Endothelial cell of umbilical vein (primary cell): ENCODE measurements around the gene ACTA2. TPM values are rescaled to one million over a fixed set of nuclear protein-coding genes. Genes with fewer than 3 reads are reported as not detected.

ENCODE experiments used
- BruUV-seq: library from RNA; stranded (reverse); fragments of 400-500 nt; replicated peaks from 2 replicates; lab custom pipeline; 2021; lab: Mats Ljungman, UMichigan
- CTCF ChIA-PET: fragments of 300-600, 350-600 bp; sonication (Branson Sonifier 250); formaldehyde crosslinking; loops from one replicate; lab custom pipeline; 2021; ENCODE audit warnings: antibody characterized with exemption, inconsistent platforms; lab: Charles Lee
- POLR2A ChIA-PET: fragments of 300-600, 350-600 bp; sonication (Branson Sonifier 250); formaldehyde crosslinking; loops from one replicate; lab custom pipeline; 2021; ENCODE audit warnings: antibody characterized with exemption, inconsistent platforms; lab: Charles Lee
- DNase-seq: peaks from one replicate; pipeline ENCODE4 v3.0.0-alpha.2; 2011; ENCODE audit warnings: low read depth, low spot score
- FAIRE-seq: peaks from 2 replicates; lab custom pipeline; 2011; peaks lifted over from hg19 to GRCh38; lab: Jason Lieb, UNC
- H2AFZ ChIP-seq: 2 replicates; pipeline ENCODE4 v1.6.0; 2012; ENCODE audit warnings: low read depth, low read length, control low read depth, inconsistent platforms
- H3K27ac ChIP-seq: 2 replicates; pipeline ENCODE4 v1.5.1; 2011; ENCODE audit warnings: low read depth, mild to moderate bottlenecking, control low read depth, low read length, moderate library complexity; ENCODE audit not compliant: insufficient read depth
- H3K27me3 ChIP-seq, 2 experiments: 2 replicates each; pipeline versions ENCODE4 v1.6.0 to v1.6.1; 2011; ENCODE audit warnings: low read length in 2 of 2, mixed read lengths in 1 of 2; ENCODE audit not compliant: control insufficient read depth in 2 of 2, insufficient read depth in 2 of 2
- H3K36me3 ChIP-seq, 2 experiments: 2 replicates in 1 of 2; 3 replicates in 1 of 2; pipeline ENCODE4 v1.5.1; 2011; ENCODE audit warnings: low read length in 2 of 2, mild to moderate bottlenecking in 1 of 2, moderate library complexity in 1 of 2; ENCODE audit not compliant: control insufficient read depth in 2 of 2, insufficient read depth in 2 of 2; ENCODE audit errors: extremely low read depth in 1 of 2
- H3K4me1 ChIP-seq: 3 replicates; pipeline ENCODE4 v1.5.1; 2011; ENCODE audit warnings: mild to moderate bottlenecking, low read length; ENCODE audit not compliant: control insufficient read depth, insufficient read depth; ENCODE audit errors: extremely low read depth
- H3K4me2 ChIP-seq: 2 replicates; pipeline ENCODE4 v1.6.1; 2011; ENCODE audit warnings: low read length, control low read depth, mixed read lengths; ENCODE audit not compliant: insufficient read depth
- H3K4me3 ChIP-seq, 3 experiments: fragments of 200-600 bp in 1 of 3; sonication (generic), shearing (Covaris generic) in 1 of 3; replicated peaks in 1 of 3; 2 replicates each; pipeline ENCODE4 v1.5.1; 2011 to 2016; ENCODE audit warnings: control low read depth in 3 of 3, low read length in 3 of 3, mild to moderate bottlenecking in 2 of 3, inconsistent platforms in 1 of 3, low read depth in 1 of 3, moderate library complexity in 1 of 3; ENCODE audit not compliant: insufficient read depth in 1 of 3
- H3K79me2 ChIP-seq: 2 replicates; pipeline ENCODE4 v1.6.0; 2012; ENCODE audit warnings: low read length, inconsistent platforms; ENCODE audit not compliant: control insufficient read depth, insufficient read depth
- H3K9ac ChIP-seq: replicated peaks from 2 replicates; pipeline ENCODE3; 2011; ENCODE audit warnings: low read length, control low read depth; ENCODE audit not compliant: insufficient read depth; ENCODE audit errors: extremely low read depth
- H3K9me1 ChIP-seq: replicated peaks from 3 replicates; pipeline ENCODE4 v1.6.0; 2011; ENCODE audit warnings: mild to moderate bottlenecking, low read length; ENCODE audit not compliant: control insufficient read depth, insufficient read depth; ENCODE audit errors: extremely low read depth
- H3K9me3 ChIP-seq: replicated peaks from 2 replicates; pipeline ENCODE4 v1.5.1; 2012; ENCODE audit warnings: low read length, inconsistent platforms; ENCODE audit not compliant: control insufficient read depth, insufficient read depth
- H4K20me1 ChIP-seq: replicated peaks from 2 replicates; pipeline ENCODE3; 2011; ENCODE audit warnings: mild to moderate bottlenecking, low read length; ENCODE audit not compliant: control insufficient read depth, insufficient read depth; ENCODE audit errors: extremely low read depth
- EZH2 ChIP-seq: IDR thresholded peaks from 2 replicates; pipeline ENCODE4 v1.6.1; 2012; ENCODE audit warnings: borderline replicate concordance, low read depth, mild to moderate bottlenecking, moderate library complexity, low read length, inconsistent platforms; ENCODE audit not compliant: severe bottlenecking
- FOS ChIP-seq: IDR thresholded peaks from 2 replicates; pipeline ENCODE4 v1.6.1; 2011; ENCODE audit warnings: mild to moderate bottlenecking, low read length, moderate library complexity, borderline replicate concordance; ENCODE audit not compliant: insufficient read depth
- GATA2 ChIP-seq: IDR thresholded peaks from 2 replicates; pipeline ENCODE4 v1.7.0; 2011; ENCODE audit warnings: low read depth, mild to moderate bottlenecking, moderate library complexity, mixed read lengths, low read length; ENCODE audit not compliant: insufficient read length, insufficient read depth
- JUN ChIP-seq: IDR thresholded peaks from 2 replicates; pipeline ENCODE4 v1.6.1; 2011; ENCODE audit warnings: borderline replicate concordance, low read depth; ENCODE audit not compliant: insufficient read length, insufficient read depth
- MAX ChIP-seq: IDR thresholded peaks from 2 replicates; pipeline ENCODE4 v1.6.1; 2011; ENCODE audit not compliant: insufficient read depth, insufficient read length
- MYC ChIP-seq: IDR thresholded peaks from one replicate; pipeline ENCODE4 v1.6.1; 2011; ENCODE audit warnings: mild to moderate bottlenecking, low read depth, low read length
- POLR2AphosphoS5 ChIP-seq: IDR thresholded peaks from 2 replicates; pipeline ENCODE4 v1.6.1; 2012; ENCODE audit warnings: low read depth, mild to moderate bottlenecking, control low read depth, low read length, moderate library complexity; ENCODE audit not compliant: insufficient read depth
- dilution Hi-C: fragments of 300-500 bp; cut with MboI; formaldehyde crosslinking; loops from one replicate; pipeline ENCODE4 v1.15.0; 2019; ENCODE audit warnings: low sequenced_read_pairs; ENCODE audit not compliant: extremely low pct_ligation_motif_present
- intact Hi-C: fragments of 100-400 bp; cut with micrococcal nuclease; formaldehyde crosslinking; loops from one replicate; pipeline ENCODE4 v1.10.0; 2022
- polyA plus RNA-seq, 4 experiments: library from polyadenylated mRNA; depleted of rRNA in 3 of 4; stranded (reverse) in 3 of 4; unstranded in 1 of 4; fragments of >200 nt; gene quantifications; 2 replicates each; pipeline versions ENCODE4 v1.2.1 to v1.2.3, GENCODE V29; 2011 to 2012; ENCODE audit warnings: missing spikeins in 1 of 4
- total RNA-seq: library from RNA; stranded (reverse); gene quantifications from 2 replicates; pipeline ENCODE4 v1.2.3, GENCODE V29; 2021
- TF ChIP-seq, protein P1 (sequence below), 2 donors: IDR thresholded peaks; 1 replicate in 1 of 2; 2 replicates in 1 of 2; pipeline ENCODE4 v1.5.1; 2011; ENCODE audit warnings: low read length in 2 of 2, mild to moderate bottlenecking in 2 of 2, moderate library complexity in 2 of 2, control low read depth in 1 of 2, inconsistent platforms in 1 of 2, low read depth in 1 of 2; ENCODE audit not compliant: insufficient read depth in 1 of 2; ENCODE audit errors: extremely low read depth in 1 of 2

The ACTA2 gene
- total and polyA plus RNA-seq, 2 donors (not counting 3 experiments of a cell fraction or from before 2014, with no cell fraction given): 6.3 to 9.7 TPM

DNA sequence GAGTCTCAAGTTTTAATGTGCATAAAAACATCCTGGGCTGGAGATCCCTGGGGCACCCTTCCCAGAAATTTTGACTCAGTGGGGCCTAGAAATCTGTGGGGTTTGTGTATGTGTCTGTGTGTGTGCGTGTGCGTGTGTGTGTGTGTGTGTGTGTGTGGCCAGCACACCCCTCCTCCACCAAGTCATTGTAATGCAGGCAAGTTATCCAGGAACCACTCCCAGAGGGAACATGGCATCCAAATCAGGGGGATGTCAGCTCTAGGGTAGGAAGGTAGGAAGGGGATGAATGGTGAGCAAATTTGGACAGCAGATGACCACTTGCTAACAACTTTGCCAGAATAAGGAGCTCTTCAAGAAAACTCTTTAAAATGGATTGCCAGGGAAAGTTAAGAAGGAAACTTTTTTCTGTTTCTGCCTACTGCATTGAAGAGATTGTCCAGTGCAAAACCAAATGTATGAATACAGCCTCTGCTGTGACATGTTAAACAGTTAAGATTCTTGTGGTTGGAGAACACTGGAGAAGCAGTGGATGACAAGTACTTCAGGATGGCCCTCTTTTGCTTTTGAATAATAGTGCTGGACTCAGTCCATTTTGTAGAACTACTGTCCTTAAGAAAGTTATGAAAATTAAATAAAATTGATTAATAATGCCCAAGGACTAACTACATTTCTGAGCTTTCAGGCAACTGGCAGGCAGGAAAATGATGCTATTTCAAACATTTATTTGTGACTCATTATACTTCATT is 60.2 kb downstream of the ACTA2 start:
- no peaks in the 10 kb centered on the region for H3K79me2 ChIP-seq
- FAIRE-seq: no peak
- no peaks in the 10 kb centered on the region for H3K4me1 ChIP-seq
- BruUV-seq: no TSS peak
- ChIA-PET POLR2A (no interaction called here), CTCF (interaction anchor here (0.7 to 1.6 kb wide), 3 partner anchors 8 to 56 kb away, joined by 3 to 4 read pairs (median 3); no protein-coding TSS in a partner anchor)
- no peaks in the 10 kb centered on the region for H3K9me3 ChIP-seq
- H3K9me1 ChIP-seq: no peaks in the 10 kb centered on the region
- intact Hi-C loops: no loop called here
- H3K27me3 ChIP-seq: no peaks in the 10 kb centered on the region
- dilution Hi-C loops: no loop called here
- H3K4me3 ChIP-seq: no peak overlapping the region
- no peak overlapping the region for H2AFZ ChIP-seq
- H3K9ac ChIP-seq: no peak overlapping the region
- TF ChIP-seq MAX (no peak), JUN (no peak)
- no peak overlapping the region for H3K4me2 ChIP-seq
- H3K27ac ChIP-seq: no peak overlapping the region
- no peaks in the 10 kb centered on the region for H3K36me3 ChIP-seq
- DNase-seq: no peak
- no peaks in the 10 kb centered on the region for H4K20me1 ChIP-seq

GRCh38 chr10:88890681-88891381 is 61.7 kb downstream of the ACTA2 start:
- Histone ChIP-seq H3K27ac (no peak overlapping the region), H2AFZ (no peak overlapping the region), H3K4me1 (no peaks in the 10 kb centered on the region), H3K9me1 (no peaks in the 10 kb centered on the region), H3K27me3 (no peaks in the 10 kb centered on the region), H3K9ac (no peak overlapping the region), H4K20me1 (no peaks in the 10 kb centered on the region), H3K4me2 (no peak overlapping the region), H3K4me3 (no peak overlapping the region), H3K36me3 (no peaks in the 10 kb centered on the region), H3K9me3 (no peaks in the 10 kb centered on the region), H3K79me2 (no peaks in the 10 kb centered on the region)
- no TSS peak for BruUV-seq
- no peak for FAIRE-seq
- POLR2A ChIA-PET: no interaction called here
- TF ChIP-seq EZH2 (no peak), POLR2AphosphoS5 (no peak), GATA2 (no peak), FOS (no peak), JUN (no peak), MYC (no peak), MAX (no peak)
- TF ChIP-seq, protein P1, sequence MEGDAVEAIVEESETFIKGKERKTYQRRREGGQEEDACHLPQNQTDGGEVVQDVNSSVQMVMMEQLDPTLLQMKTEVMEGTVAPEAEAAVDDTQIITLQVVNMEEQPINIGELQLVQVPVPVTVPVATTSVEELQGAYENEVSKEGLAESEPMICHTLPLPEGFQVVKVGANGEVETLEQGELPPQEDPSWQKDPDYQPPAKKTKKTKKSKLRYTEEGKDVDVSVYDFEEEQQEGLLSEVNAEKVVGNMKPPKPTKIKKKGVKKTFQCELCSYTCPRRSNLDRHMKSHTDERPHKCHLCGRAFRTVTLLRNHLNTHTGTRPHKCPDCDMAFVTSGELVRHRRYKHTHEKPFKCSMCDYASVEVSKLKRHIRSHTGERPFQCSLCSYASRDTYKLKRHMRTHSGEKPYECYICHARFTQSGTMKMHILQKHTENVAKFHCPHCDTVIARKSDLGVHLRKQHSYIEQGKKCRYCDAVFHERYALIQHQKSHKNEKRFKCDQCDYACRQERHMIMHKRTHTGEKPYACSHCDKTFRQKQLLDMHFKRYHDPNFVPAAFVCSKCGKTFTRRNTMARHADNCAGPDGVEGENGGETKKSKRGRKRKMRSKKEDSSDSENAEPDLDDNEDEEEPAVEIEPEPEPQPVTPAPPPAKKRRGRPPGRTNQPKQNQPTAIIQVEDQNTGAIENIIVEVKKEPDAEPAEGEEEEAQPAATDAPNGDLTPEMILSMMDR (IDR thresholded peaks at IDR 0.05; ENCODE audit: extremely low read depth in 1 of 2, insufficient read depth in 1 of 2, low read depth in 1 of 2, low read length in 2 of 2): no peak
- dilution Hi-C loops: no loop called here
- CTCF ChIA-PET: interaction anchor here (1.6 kb wide), 2 partner anchors 10 to 11 kb away, joined by 3 to 4 read pairs; no protein-coding TSS in a partner anchor
- intact Hi-C loops: no loop called here
- DNase-seq: no peak
